ENCODE results near the gene GREB1.

GREB1 gene

GRCh38 chr2:11583840-11584524 lies 50.1 kb downstream of the GREB1 start:
- peaks cover 14% of the 10 kb centered on the region; the same call in 1 of the 2 replicates for H3K36me3 ChIP-seq (ENCODE audit: insufficient read depth, low read length)
- no peaks in the 10 kb centered on the region for H3K9me2 ChIP-seq (ENCODE audit: low read depth, low read length)
- H3F3A ChIP-seq (ENCODE audit: insufficient read depth, low read length): no peaks in the 10 kb centered on the region
- H4K20me1 ChIP-seq (ENCODE audit: insufficient read depth, low read length): no peaks in the 10 kb centered on the region
- peaks cover under 1% of the 10 kb centered on the region for H3K4me1 ChIP-seq (ENCODE audit: insufficient read depth, low read length, severe bottlenecking)
- TF ChIP-seq EZH2 (IDR thresholded peaks at IDR 0.05; ENCODE audit: borderline replicate concordance, low read length) (no peak), CTCF (IDR thresholded peaks at IDR 0.05; ENCODE audit: low read length) (peak; percentile 97)
- H3K4me2 ChIP-seq (ENCODE audit: low read length): no peak overlapping the region
- no peaks in the 10 kb centered on the region for H3K79me2 ChIP-seq (ENCODE audit: insufficient read depth, low read length)
- no peak overlapping the region for H3K9ac ChIP-seq (ENCODE audit: low read length)
- H3K9me3 ChIP-seq (ENCODE audit: low read length): peaks cover 2% of the 10 kb centered on the region; the same call in 1 of the 2 replicates
- H3K27me3 ChIP-seq (ENCODE audit: insufficient read depth, low read length): no peaks in the 10 kb centered on the region
- no peak overlapping the region for H2AFZ ChIP-seq (ENCODE audit: low read length)
- no peak overlapping the region for H3K27ac ChIP-seq (ENCODE audit: low read depth, low read length, poor library complexity, severe bottlenecking)
- no peak overlapping the region for H3K4me3 ChIP-seq (ENCODE audit: low read depth, low read length, poor library complexity, severe bottlenecking)

GRCh38 chr2:11584525-11585056 lies 50.7 kb downstream of the GREB1 start:
- no peaks in the 10 kb centered on the region for H3F3A ChIP-seq (ENCODE audit: insufficient read depth, low read length)
- H3K79me2 ChIP-seq (ENCODE audit: insufficient read depth, low read length): no peaks in the 10 kb centered on the region
- no peaks in the 10 kb centered on the region for H3K27me3 ChIP-seq (ENCODE audit: insufficient read depth, low read length)
- no peak overlapping the region for H3K9ac ChIP-seq (ENCODE audit: low read length)
- H3K9me2 ChIP-seq (ENCODE audit: low read depth, low read length): no peaks in the 10 kb centered on the region
- peaks cover 6% of the 10 kb centered on the region for H3K4me1 ChIP-seq (ENCODE audit: insufficient read depth, low read length, severe bottlenecking)
- H3K4me3 ChIP-seq (ENCODE audit: low read depth, low read length, poor library complexity, severe bottlenecking): no peak overlapping the region
- H3K9me3 ChIP-seq (ENCODE audit: low read length): peaks cover 1% of the 10 kb centered on the region; the same call in 1 of the 2 replicates
- TF ChIP-seq EZH2 (IDR thresholded peaks at IDR 0.05; ENCODE audit: borderline replicate concordance, low read length): no peak
- no peak for TF ChIP-seq CTCF (IDR thresholded peaks at IDR 0.05; ENCODE audit: low read length)
- H3K27ac ChIP-seq (ENCODE audit: low read depth, low read length, poor library complexity, severe bottlenecking): no peak overlapping the region
- peaks cover 9% of the 10 kb centered on the region; the same call in 1 of the 2 replicates for H3K36me3 ChIP-seq (ENCODE audit: insufficient read depth, low read length)
- H2AFZ ChIP-seq (ENCODE audit: low read length): no peak overlapping the region
- no peaks in the 10 kb centered on the region for H4K20me1 ChIP-seq (ENCODE audit: insufficient read depth, low read length)
- no peak overlapping the region for H3K4me2 ChIP-seq (ENCODE audit: low read length)

GRCh38 chr2:11585071-11585470 lies 51.2 kb downstream of the GREB1 start:
- TF ChIP-seq CTCF (IDR thresholded peaks at IDR 0.05; ENCODE audit: low read length) (no peak), EZH2 (IDR thresholded peaks at IDR 0.05; ENCODE audit: borderline replicate concordance, low read length) (no peak)
- H3K36me3 ChIP-seq (ENCODE audit: insufficient read depth, low read length): peaks cover 4% of the 10 kb centered on the region; the same call in 1 of the 2 replicates
- no peak overlapping the region for H3K4me2 ChIP-seq (ENCODE audit: low read length)
- no peak overlapping the region for H3K9ac ChIP-seq (ENCODE audit: low read length)
- H3K4me3 ChIP-seq (ENCODE audit: low read depth, low read length, poor library complexity, severe bottlenecking): no peak overlapping the region
- H2AFZ ChIP-seq (ENCODE audit: low read length): no peak overlapping the region
- H3F3A ChIP-seq (ENCODE audit: insufficient read depth, low read length): no peaks in the 10 kb centered on the region
- no peak overlapping the region for H3K27ac ChIP-seq (ENCODE audit: low read depth, low read length, poor library complexity, severe bottlenecking)
- no peaks in the 10 kb centered on the region for H4K20me1 ChIP-seq (ENCODE audit: insufficient read depth, low read length)
- no peaks in the 10 kb centered on the region for H3K9me3 ChIP-seq (ENCODE audit: low read length)
- no peaks in the 10 kb centered on the region for H3K27me3 ChIP-seq (ENCODE audit: insufficient read depth, low read length)
- H3K9me2 ChIP-seq (ENCODE audit: low read depth, low read length): no peaks in the 10 kb centered on the region
- peaks cover 9% of the 10 kb centered on the region for H3K4me1 ChIP-seq (ENCODE audit: insufficient read depth, low read length, severe bottlenecking)
- no peaks in the 10 kb centered on the region for H3K79me2 ChIP-seq (ENCODE audit: insufficient read depth, low read length)
